GM12874 (cell line): ENCODE measurements around the gene YJU2.

ENCODE experiments used
- TF ChIP-seq, protein P1 (sequence below): IDR thresholded peaks from 2 replicates; pipeline ENCODE4 v1.5.1; 2011; ENCODE audit warnings: low read depth, mild to moderate bottlenecking, control low read depth, low read length, moderate library complexity; ENCODE audit not compliant: insufficient read depth

The YJU2 gene

DNA sequence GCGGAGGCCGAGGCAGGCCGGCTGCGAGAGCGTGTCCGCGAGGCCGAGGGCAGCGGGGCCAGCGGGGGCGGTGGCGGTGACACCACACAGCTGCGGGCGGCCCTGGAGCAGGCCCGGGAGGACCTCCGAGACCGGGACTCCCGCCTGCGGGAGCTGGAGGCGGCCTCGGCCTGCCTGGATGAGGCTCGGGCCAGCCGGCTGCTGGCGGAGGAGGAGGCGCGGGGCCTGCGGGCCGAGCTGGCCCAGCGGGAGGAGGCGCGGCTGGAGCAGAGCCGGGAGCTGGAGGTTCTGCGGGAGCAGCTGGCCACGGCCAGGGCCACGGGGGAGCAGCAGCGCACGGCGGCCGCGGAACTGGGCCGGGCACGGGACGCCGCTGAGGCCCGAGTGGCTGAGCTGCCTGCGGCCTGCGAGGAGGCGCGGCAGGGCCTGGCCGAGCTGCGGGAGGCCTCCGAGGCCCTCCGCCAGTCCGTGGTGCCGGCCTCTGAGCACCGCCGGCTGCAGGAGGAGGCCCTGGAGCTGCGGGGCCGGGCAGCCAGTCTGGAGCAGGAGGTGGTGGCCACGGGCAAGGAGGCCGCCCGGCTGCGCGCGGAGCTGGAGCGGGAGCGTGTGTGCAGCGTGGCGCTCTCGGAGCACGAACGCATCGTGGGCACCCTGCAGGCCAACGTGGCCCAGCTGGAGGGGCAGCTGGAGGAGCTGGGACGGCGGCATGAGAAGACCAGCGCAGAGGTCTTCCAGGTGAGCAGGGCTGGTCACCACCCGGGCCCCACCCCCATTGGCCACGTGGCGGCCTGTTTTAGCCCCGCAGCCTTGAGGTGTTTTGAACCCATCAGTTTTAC lies 29.2 kb upstream of the YJU2 start:
- TF ChIP-seq, protein P1, sequence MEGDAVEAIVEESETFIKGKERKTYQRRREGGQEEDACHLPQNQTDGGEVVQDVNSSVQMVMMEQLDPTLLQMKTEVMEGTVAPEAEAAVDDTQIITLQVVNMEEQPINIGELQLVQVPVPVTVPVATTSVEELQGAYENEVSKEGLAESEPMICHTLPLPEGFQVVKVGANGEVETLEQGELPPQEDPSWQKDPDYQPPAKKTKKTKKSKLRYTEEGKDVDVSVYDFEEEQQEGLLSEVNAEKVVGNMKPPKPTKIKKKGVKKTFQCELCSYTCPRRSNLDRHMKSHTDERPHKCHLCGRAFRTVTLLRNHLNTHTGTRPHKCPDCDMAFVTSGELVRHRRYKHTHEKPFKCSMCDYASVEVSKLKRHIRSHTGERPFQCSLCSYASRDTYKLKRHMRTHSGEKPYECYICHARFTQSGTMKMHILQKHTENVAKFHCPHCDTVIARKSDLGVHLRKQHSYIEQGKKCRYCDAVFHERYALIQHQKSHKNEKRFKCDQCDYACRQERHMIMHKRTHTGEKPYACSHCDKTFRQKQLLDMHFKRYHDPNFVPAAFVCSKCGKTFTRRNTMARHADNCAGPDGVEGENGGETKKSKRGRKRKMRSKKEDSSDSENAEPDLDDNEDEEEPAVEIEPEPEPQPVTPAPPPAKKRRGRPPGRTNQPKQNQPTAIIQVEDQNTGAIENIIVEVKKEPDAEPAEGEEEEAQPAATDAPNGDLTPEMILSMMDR = no peak

DNA sequence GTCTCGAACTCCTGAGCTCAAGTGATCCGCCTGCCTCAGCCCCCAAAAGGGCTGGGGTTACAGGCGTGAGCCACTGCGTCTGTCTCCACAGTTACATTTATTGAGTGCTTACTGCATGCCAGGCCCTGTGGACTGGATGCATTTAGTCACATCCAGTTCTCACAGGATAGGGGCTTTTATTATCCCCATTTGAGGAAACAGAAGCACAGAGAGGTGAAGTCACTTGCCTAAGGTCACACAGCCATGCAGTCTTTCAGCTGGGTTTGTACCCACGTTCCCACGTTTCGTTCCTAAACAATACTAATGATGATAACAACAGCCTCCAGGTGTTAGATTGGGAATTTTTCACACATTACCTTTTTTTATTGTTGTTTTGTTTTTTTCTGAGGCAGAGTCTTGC lies 26.7 kb upstream of the YJU2 start:
- TF ChIP-seq, protein P1 = no peak

DNA sequence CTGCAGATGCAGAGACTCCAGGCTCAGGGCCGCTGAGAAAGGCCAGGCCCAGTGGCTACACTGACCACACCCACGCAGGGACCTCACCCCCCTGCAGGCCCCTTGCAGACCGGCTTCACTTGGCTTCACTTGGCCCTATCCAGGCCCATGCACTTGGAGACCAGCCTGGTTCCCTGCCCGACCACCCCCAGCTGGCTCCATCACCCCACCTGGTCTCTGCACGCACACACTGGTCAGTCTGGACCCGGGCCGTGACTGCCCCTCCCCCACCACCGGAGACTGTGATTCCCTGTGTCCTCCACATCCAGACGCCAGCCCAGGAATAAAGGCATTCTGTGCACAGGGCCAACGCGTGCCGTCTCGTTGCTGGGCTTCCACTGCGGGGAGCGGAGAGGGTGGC lies 22.4 kb upstream of the YJU2 start:
- TF ChIP-seq, protein P1 = no peak

DNA sequence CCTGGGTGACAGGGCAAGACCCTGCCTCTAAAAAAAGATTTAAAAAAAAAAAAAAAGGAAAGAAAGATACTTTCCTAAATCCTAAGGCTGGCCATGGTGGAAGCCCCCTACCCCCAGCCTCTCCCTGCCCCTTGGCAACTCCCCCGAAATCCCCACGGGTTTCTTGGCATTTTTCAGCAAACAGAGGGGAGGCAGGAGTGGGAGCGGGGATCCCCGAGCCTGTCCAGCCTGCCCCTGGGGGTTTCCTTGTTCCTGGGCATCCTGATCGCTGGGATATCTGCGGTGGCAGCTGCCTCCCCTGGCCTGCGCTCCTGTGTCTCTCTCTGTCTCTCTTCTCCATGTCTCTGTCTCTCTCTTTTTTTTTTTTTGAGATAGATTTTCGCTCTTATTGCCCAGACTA lies 21.0 kb upstream of the YJU2 start:
- TF ChIP-seq, protein P1 = no peak

DNA sequence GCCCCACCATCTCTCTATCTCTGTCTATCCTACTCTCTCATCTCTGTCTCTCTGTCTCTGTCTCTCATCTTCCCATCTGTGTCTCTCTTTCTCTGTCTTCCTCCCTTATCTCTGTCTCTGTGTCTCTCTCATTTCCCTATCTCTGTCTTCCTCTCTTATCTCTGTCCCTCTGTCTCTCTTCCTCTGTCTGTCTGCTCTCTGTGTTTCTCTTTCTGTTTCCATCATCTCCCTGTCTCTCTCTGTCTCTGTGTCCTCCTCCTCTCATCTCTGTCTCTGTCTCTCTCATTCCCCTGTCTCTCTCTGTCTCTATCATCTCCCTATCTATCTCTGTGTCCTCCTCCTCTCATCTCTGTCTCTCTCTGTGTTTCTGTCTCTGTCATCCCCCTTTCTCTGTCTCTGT lies 19.1 kb upstream of the YJU2 start:
- TF ChIP-seq, protein P1 = no peak

DNA sequence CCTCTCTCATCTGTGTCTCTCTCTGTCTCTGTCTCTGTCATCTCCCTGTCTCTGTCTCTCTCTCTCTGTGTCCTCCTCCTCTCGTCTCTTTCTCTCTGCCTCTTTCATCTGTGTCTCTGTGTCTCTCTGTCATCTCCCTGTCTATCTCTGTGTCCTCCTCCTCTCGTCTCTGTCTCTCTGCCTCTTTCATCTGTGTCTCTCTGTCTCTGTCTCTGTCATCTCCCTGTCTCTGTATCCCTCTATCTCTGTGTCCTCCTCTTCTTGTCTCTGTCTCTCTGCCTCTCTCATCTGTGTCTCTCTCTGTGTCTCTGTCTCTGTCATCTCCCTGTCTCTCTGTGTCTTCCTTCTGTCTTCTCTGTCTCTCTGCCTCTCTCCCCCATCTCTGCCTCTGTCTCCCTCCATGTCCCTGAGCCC lies 18.1 kb upstream of the YJU2 start:
- TF ChIP-seq, protein P1 = no peak

DNA sequence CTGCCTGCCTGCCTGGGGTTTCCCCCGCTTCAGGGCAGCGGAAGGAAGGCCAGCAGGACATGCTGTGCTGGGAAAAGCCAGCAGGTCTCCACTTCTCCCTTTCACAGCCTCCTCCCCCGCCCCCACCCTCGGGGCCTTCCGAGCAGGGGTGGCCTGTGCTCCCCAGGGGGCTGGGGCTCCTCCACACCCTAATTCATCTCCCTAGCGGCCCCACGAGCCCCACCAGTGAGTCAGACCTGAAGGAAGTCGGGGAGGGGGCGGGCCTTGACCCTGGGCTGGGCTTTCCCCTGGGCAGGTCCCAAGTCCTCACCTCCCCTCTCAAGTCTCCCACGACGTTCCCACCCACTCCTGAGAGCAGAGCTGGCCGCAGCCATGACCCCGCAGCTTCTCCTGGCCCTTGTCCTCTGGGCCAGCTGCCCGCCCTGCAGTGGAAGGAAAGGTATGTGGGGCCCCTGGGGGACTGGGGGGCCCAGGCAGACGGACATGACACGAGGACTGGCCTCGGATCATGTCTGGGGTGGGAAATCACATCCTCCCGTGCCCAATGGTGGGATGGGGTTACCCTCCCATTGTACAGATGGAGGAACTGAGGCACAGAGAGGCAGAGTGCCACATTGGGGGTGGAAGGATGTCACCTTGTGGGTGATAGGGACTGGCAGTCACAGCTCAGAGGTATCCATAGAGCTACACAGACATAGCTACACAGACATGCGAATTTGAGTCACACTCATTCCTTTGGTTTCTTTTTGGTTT lies 17.5 kb upstream of the YJU2 start, which contains the start of gene EBI3:
EBI3 (plus strand) TSS at position 345 of the 753 bp plus-strand sequence; CDS start at position 373, 28 bp downstream.
- TF ChIP-seq, protein P1 = no peak
